Superior temporal gyrus (tissue), 1 donor: ENCODE data around the gene RLN3.
A peak's percentile ranks its signal among the peaks of the same experiment; 100 is the strongest.
"Not testable (repeated sequence)": the region's sequence is repeated elsewhere in the genome, so short reads cannot be mapped to it uniquely, and the experiment has no call there.

Source experiments
- DNase-seq: peaks from one replicate; pipeline ENCODE4 v3.0.0-alpha.2; 2016; ENCODE audit errors: extremely low spot score

The RLN3 gene

GRCh38 chr19:13995017-13995728 lies 32.8 kb upstream of the RLN3 start:
- DNase-seq = peak; percentile 24

DNA sequence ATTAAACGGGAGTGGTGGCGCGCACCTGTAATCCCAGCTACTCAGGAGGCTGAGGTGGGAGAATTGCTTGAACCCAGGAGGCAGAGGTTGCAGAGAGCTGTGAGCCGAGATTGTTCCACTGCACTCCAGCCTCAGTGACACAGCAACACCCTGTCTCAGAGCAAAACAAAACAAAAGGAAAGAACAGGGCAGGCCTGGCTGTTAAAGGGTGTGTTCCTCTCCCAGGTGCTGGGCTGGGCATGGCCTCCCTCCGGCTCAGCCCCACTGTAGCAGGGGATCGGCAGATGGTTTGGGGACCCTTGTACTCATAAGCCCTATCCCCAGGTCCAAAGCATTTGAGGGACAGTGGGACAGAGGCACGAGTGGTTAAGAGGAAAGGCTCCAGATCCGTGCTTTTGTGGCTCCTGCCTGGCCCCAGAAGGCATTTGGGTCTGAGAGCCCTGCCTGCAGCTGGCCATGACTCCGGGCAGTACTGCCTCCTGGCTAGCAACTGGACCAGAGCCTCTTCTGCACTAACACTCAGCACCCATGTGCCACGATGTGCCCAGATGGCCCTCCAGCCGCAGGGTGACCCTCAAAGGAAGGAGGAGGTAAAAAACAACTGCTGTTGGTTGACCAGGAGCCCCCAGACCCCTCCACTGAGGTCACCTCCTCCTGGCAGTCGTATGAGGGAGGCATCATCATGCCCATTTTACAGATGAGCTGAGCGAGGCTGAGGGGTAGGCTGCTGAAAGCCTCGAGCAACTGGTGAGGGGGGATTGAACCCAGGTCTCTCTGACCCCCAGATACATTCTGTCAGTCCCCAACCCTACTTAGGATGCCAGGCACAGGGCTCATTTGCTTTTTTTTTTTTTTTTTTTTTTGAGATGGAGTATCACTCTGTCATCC lies 31.8 kb upstream of the RLN3 start:
- DNase-seq = no peak

DNA sequence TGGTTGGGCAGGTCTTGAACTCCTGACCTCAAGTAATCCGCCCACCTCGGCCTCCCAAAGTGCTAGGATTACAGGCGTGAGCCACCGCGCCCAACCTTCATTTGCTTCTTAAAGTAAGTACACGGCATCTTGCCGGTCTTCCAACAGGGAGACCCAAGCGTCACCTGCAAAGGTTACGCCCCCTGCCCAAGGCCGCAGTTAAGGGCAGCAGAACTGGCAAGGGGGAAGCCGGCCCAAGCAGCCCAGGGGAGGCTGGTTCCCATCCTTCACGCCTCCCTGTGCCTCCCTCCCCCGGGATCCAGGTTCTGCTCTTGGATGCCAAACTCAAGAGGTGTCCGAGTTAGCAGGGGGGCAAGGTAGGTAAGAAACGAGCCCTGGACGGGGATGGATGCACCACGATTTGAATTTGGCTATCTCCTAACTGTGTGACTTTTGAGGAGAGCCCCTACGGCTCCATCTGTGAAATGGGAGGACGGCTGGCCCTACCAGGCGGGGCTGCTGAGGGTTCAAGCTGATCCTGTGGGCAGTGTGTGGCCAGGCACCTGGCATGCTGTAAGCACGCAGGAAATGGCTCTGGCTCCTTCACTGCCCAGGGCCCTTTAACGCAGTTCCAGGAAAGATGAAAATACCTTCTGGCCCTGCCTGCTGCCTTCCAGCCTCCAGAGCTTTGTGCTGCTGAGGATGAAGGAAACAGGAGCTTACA lies 30.9 kb upstream of the RLN3 start:
- DNase-seq = no peak

GRCh38 chr19:13997631-13997962 lies 30.4 kb upstream of the RLN3 start:
- DNase-seq = no peak

DNA sequence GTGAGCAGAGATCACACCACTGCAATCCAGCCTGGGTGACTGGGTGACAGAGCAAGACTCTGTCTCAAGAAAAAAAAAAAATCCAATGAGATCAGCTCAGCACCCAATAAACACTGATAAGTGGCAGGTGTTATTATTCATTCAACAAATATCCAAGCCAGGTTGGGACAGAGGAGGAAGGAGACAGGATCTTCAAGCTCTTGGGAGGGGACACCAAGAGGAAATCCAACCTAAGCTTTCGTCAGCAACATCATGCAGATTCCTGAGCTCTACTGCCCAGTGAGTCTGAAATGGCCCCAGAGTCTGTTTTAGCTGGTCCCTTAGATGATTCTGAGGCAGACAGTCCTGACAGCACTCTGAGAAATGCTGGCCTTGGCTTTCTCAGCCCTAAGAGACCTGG lies 29.5 kb upstream of the RLN3 start:
- no peak for DNase-seq

DNA sequence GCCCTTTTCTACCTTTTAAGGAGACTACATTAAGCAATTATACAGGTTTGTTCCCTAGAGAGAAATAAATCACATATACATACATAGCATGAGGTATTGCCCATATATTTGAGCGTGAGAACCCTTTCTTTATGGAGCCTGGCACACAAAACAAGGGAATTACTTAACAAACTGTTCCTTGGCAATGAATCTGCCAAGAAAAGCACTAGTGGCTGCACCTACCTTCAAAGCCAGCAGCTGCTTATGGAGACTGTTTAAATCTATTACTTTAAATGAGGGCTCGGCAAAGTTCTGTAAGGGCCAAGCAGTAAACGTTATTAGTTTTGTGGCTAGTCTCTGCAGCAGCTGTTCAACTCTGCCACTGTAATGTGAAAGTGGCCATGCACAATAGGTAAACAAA lies 28.9 kb upstream of the RLN3 start:
- DNase-seq = no peak

GRCh38 chr19:14000691-14001375 lies 27.1 kb upstream of the RLN3 start:
- no peak for DNase-seq

DNA sequence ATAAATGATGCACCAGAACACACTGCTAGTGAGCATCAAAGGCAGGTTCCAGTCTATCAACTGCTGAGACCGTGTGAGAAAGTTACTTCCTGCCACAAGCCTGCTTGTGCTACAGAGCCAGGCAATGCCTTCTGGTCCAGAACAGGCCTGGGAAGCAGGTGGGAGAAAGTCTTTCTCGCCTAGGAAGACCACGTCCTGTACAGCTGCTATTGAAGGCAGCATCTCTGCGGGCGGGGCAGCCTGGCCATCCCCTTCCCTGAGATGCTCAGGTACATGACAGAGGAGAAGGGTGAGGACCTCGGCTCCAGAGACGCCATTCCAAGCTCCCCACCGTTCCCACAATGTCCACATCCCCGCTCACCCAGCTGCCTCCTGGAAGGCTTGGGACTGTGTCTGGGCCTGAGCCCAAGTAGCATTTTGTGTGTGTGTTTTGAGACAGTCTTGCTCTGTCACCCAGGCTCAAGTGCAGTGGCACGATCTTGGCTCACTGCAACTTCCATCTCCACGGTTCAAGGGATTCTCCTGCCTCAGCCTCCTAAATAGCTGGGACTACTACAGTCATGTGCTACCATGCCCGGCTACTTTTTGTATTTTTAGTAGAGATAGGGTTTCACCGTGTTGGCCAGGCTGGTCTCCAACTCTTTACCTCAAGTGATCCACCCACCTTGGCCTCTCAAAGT lies 25.2 kb upstream of the RLN3 start:
- no peak for DNase-seq

DNA sequence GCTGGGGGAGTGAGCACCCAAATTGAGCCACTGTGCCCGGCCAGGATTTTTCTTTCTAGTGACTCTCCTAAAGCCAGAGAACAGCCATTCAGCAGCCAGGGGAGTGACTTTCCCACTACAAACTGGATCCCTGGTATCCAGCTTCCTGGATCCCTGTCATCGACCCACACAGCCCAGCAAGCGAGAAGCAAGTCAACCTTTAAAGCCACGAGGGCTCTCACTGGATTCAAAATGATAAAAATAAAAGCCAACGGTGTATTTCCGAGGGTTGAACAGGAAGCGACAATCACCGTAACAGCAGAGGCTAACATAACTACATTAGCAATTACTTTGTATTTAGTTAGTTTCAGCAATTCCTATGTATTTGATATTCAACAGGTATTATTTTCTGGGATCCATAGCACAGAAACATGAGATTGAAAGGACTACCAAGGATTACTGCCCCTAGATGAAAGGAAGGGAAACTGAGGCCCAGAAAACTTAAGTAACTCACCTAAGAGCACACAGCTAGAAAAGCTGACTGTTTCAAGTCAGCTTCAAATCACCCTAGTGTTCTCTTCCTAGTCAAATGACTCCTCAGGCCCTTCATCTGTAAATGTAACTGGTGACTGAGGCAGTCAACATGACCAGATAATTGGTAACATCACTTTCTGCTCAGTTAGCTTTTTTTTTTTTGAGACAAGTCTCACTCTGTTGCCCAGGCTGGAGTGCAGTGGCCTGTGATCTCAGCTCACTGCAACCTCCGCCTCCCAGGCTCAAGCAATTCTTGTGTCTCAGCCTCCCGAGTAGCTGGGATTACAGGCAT lies 24.5 kb upstream of the RLN3 start:
- peak; percentile 17 for DNase-seq

- DNase-seq = peak; percentile 72
Measured at GRCh38 chr19:14004619-14005348, 23.2 kb upstream of the RLN3 start.

GRCh38 chr19:14005349-14006084 lies 22.4 kb upstream of the RLN3 start:
- DNase-seq = peak; percentile 39

DNA sequence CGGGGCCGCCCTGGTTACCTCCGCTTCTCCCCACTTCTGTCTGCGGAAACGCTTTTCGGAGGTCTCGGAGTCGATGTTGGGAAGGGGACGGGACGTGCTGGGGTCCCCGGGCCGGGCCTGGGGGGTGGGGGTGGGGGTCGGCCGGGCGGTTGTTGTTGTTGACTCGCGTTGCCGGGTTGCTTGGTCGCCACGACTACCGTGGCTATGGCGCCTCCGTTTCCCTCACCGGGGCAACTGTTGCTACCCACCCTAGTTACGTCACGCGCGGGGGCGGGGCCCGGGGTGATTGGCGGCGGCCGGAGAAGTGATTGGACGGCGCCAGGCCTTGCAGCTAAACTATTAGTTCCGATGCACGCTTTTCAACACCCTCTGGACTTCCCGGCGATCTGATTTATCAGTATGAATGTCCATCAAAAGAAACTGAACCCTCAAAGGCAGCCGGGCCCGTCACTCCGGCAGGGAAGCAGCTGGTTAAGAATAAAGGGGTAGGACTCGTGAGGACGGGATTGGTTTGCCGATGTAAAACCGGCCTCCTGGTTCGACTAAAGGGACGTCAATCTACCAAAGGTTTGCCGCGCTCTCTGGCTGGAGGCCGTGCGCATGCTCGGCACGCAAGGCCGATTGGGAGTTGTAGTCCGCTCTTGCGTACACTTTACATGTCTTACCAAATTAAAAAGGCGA lies 21.7 kb upstream of the RLN3 start, which contains the start of gene RFX1:
TSS of gene RFX1 (minus strand) at position 236 of the 681 bp plus-strand sequence. CDS start 12,477 bp downstream, outside the sequence.
- DNase-seq = peak; percentile 100

- DNase-seq = no peak
Measured at GRCh38 chr19:14006766-14007562, 21.0 kb upstream of the RLN3 start.

- DNase-seq = no peak
Measured at GRCh38 chr19:14012378-14012915, 15.5 kb upstream of the RLN3 start.

DNA sequence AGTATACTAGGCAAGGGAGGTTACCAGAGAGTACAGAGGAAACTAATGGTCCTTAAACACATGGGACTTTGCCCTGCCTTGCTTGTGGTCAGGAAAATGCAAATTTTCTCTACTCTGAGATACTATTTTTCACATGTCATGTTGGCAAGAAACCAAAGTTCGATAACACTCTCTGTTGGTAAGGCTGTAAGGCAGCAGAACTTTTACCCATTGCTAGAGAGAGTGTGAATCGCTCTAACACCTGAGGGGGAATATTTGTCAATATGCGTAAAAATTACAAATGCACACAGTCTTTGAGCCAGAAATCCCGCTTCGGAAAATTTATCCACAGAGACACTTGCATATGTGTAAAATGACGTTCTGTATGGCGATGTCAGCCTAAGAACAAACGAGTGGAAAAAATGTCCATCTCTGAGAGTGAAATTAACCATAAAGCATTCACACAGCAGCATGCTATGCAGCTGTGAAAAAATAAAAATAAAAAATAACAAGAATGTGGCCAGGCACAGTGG lies 12.4 kb upstream of the RLN3 start:
- DNase-seq = no peak

GRCh38 chr19:14019100-14019499 lies 8.8 kb upstream of the RLN3 start:
- no peak for DNase-seq

DNA sequence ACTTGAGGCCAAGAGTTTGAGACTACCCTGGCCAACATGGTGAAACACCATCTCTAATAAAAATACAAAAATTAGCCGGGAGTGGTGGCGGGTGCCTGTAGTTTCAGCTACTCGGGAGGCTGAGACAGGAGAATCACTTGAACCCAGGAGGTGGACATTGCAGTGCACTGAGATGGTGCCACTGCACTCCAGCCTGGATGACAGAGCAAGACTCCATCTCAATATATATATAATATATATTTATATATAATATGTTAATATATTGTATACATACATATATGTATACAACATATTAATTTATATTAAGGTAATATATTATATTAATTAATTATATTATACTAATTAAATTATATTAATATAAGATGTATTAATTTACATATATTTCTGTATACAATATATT lies 8.2 kb upstream of the RLN3 start:
- DNase-seq = not testable (repeated sequence)
